GM18502 (cell line): ENCODE results near the gene PDE1A.

Experiments
- ATAC-seq: cut with Tn5 transposase; IDR thresholded peaks from one replicate; pipeline ENCODE4 v1.9.1; 2021; ENCODE audit warnings: mild to moderate bottlenecking; ENCODE audit not compliant: unreplicated experiment, poor library complexity

The PDE1A gene

DNA sequence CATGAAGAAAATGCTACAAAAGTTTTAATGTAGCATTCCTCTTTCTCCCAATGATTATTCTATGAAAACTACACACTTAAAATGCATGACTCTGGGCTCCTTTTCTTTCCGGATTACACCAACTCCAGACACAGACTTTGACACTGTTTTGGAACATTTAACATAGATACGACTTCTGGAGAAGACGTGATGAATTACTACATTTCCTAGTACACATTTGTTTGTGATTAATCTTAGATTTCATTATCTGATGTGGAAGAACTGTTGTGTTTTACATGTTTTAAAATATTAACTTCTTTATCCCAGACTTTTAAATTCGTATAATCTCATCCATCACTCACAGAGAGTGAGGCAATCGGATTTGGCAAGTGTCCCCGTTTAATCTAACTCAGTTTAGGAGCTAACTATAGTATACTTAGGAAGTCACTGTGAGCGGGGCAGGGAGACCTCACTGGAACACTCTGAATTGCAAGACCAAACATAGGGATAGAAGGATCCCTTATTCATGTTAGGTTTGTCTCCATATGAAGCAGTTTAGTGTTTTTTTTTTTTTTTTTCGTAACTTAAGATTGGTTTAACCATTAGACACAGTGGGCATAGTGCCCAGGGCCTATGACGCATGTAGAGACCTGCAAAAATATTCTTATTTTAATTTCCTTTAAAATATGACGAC, 66.7 kb downstream of the PDE1A start:
- no peak for ATAC-seq

DNA sequence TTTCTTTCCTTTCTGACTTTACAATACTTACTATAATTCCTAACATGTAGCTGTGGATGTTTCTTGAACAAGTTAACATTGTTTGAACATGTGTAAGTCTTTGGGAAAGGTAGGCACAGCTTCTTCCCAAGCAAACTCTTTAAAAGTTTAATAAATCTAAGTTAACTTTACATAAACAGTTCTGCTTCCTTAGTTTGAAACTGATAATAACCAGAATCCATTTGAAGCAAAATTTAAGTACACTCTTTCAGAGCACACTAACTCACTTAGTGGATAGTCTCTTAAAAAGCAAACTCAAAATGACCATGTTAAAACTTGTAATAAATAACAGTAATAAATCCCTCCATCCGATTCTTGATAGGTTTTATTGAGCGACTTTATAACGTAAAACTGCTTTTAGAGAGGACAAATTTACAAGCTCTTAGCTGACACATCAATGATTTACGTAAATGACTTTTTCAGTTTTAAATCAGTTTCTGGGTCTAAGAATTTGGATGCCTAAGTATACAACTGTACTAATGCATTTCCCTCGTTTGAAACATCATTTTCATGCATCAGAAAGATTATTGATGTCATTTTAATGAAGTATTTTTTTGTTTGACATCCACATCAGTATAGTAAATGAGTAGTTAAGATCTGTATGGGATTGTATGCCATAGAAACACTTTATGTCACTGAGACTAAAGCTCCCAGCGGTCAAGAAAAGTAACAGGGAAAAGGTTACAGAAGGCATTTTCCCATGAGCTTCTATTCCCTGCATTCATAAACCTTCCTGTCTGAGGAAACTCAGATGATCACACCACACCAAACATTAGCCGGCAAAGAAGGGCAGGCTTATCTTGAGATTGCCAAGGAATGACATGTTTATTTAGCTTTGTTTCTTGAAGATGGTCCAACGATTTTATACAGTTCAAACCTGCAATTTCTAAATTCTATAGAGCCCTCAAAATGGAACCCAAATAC, 67.5 kb downstream of the PDE1A start:
- no peak for ATAC-seq

DNA sequence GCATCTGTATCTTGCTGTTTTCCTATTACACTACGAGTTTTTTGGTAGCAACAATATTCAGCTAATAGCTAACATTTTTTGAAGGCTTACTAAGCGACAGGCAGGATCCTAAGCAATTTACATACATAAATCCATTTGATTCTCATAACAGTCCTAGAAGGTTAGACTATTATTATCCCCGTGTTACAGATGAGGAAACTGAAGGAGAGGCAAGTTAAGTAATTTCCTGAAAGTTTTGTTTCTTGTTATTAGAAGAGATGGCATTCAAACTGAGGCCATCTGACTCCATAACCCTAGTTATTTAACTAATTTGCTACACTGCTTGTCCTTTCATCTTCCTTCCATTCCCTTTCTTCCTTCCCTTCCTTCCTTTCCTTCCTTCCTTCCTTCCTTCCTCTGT, 68.2 kb downstream of the PDE1A start:
- ATAC-seq: no peak

DNA sequence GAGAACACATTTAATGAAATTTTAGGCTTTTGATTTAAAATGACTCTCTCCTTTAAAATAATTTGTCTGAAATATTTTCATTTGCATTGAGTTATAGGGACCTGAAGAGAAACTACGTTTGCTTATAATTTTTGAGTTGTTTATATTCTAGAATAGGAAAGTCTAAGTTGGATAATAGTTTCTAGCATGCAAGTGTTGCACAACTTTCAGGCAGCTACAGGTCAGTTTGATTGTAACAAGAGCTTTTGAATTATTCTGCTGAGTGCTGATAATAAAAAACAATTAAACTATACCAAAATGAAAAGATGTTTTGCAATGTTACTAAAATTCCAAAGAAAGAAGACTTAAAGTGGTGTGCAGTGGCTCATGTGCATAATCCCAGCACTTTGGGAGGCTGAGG, 71.0 kb downstream of the PDE1A start:
- ATAC-seq: no peak

DNA sequence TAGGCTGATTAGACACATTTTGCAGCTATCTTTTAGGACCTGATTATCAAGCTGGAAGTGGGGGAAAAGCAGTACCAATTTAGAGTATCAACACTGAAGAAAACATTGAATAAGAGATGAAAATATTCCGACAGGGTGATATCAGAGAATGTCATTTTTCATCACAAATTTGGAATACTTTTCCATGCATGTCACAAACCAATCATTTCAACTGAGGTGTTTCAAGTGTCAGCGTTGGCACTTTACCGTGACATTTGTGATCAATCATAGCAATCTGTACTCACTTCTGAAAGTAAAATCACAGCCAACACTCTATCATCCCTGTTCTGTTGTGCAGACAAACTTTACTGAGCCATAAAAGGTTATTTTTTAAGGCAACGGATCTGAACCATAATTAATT, 75.4 kb downstream of the PDE1A start:
- ATAC-seq: no peak

DNA sequence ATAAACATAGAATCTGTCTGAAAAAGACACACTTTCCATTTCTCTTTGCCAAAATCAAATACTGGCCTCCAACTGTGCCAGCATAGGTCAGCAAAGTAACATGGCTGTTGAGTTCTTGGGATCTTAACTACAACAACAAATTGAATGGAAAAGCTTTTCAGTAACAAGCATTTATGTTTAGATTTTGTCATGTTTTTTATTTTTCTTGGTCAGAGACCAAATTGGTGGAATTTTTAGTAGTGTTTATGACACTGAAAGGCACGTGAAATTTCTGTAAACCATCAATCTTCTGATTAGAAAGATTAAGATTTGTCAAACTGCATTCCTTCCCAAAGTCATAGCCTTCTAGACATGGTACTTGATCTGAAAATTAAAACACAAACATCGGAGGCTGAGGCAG, 77.6 kb downstream of the PDE1A start:
- ATAC-seq: no peak

DNA sequence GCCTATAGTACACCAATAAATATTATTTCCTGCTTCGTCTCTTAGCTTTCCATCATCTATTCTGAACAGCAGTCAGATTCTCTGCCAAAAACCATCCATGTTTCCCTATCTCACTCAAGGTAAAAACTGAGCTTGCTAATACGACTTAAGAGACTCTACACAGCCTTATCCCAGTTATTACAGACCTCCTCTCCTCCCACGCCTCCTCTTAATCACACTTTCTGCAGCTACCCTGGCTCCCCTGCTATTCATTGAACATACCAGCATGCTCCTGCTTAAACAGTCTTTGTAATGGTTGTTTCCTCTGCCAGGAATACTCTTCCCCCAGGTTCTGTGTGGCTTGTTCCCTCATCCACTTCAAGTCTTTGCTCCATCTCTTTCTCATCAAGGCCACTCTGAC, 81.5 kb downstream of the PDE1A start:
- ATAC-seq: no peak

DNA sequence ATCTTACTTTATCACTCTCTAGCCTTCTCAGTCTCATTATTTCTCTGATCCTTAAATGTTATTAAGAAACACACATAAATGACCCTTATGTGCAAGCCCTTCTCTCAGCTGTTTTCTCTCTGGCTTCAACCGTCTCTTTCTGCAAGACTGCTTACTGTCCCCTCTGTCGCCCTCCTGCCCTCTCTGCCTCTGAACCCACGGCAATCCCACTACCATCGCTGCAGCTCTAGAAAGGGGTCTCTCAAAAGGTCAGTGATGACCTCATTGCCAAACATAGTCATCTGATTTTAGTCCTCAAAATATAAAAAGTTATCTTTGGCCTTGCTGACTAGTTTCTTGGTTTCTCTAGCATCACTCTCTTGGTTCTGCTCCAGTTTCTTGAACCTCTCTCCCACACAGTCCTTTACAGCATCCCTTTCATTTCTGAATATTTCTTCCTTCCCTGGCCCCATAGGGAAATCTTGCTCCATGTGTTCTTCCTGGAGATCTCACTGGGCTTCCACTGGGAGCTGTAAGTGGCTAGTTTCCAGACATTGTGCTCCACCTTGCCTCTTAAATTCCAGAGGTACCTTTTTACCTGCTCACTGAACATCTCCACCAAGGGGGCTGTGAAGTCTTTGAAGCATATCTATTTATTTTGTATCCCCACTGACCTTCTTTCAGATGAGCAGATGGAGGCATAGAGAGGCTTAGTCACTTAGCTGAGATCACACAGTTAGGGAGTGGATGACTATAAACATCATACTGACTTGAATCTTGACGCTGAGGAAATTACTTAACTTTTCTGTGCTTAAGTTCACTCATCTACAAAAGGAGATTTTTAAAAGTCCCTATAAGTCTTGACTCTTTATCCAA, 96.2 kb downstream of the PDE1A start:
- ATAC-seq: no peak

DNA sequence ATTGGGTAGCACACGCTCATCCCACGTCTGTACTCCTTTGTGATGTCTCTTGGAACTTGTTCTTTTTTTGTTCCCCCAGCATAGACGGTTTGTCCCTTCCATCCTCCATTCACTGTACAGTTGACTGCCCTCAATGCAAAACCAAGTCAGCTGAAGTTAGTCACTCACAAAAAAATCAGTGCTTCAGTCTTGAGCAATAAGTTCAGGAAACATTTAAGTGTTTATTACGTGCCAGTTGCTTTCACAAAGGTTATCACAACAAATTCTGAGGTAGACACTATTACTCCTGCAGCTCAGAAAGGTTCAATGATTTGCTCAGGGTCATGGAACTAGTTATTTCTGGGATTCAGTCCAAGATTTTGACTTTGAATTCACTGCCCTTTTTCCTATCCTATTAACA, 102.2 kb downstream of the PDE1A start:
- no peak for ATAC-seq

DNA sequence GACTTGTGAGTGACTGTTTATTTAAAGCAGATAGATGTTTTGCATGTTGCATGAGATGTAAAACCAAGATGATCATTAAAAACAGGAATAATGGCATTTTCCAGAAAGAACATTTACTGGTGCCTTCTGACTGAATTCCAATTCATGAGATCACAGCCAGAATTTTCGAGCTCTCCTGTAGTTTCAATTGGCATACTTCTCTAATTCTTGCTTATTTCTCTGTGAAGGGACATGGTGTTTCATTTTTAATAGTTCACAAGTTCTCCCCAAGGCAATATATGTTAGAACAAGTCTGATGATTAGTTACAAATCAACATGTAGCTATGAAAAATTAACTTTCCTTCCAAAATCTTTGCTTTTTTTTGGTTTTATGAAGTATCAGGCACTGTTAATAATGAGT, 105.7 kb downstream of the PDE1A start:
- ATAC-seq: no peak

DNA sequence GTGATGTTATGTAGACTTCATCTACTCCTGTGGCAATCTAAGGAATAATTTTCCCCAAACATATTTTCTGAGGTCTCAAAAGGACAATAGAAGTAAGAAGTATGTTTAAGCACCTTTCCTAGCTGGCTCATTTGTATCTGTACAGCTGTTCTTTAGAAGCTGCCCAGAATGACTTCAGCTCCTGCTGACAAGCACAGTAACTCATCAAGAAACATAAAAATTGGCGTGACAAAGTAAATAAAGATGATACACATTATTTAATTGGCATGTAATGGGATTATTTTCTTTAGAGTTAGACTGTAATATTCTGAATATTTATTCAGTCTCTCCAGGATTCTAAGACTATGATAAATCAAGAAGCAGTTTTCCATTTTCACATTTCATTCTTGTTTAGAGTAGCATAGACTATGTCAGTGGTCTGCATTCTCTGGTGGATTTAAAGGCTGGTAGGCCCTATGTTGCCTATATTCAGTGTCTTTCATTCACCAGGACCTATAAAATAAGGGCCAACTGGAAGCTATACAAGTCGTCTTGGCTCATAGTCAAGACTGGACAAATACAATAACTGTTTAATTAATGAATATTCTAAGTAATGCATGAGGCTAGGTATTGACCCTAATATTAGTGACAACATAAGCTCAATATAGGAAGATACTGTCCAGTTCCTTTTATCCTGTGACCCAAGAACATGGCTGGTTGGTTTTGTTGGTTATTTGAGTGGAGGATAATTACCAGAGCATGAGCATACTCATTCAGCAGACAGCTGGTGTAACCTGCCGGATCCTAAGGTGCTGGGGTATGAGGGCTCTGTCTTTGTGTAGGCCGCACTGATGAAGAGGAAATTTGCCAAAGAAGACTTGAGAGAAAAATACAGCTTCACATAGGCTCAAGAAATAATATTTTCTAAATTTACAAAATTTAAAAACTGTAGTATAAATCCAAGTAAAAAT, 107.0 kb downstream of the PDE1A start:
- no peak for ATAC-seq

DNA sequence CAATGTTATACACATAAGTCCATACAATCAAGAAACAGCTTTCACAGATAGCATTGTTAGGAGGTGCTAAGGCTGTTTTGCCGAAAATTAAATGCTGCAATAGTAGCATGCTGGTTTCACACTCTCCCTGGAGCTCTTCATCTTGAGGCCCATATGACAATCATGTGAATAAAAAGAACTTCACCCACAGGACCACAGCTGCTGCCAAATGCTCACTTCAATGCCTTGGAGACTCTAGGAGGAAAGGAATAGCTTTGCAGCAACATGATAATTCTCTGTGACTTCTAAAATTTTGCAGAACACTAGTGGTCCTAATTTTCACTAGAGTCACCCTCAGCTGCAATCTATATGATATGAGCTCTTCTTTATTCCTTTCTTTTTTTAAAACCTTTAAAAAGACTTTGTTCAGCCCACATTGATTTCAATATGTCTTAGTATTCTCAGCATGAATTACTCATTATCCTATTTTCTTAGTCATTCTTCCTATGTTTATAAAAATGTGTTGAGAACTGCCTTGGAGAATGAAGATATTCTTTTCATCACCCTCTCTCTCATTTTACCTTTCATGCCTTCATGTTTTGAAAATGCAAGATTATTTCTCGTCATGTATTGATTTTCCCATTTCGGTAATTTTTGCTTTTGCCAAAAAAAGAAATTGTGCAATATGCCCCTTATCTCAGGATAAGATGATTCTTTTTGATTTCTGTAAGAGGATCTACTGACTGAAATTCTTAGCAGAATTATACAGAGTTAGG, 108.2 kb downstream of the PDE1A start:
- ATAC-seq: no peak

DNA sequence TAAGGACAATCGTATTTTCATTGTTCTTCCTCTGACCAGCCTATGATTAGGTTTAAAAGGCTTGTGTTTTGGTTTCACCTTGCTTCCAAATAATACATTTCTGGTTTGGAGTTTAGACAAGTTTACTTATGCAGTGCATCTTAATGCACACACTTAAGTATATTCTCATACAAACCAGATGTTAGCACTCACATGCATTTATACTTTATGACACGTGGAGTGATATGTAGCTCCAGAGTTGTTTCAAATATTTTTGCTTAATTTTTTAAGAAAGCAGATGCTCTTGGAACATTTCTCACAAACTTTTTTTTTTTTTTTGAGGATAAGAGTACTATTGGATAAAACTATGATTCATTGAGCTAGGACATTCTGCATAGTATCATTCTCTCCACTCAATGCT, 109.9 kb downstream of the PDE1A start:
- ATAC-seq: no peak

DNA sequence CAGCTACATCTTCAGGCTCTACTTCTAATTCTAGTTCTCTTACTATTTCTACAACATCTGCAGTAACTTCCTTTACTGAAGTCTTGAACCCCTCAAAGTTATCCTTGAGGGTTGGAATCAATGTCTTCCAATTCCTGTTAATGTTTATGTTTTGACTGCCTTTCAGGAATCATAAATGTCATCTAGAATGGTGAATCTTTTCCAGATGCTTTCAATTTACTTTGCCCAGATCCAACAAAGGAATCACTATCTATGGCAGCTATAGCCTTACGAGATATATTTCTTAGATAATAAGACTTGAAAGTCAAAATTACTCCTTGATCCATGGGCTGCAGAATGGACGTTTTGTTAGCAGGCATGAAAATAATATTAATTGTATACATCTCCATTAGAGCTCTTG, 123.9 kb downstream of the PDE1A start:
- ATAC-seq: no peak

DNA sequence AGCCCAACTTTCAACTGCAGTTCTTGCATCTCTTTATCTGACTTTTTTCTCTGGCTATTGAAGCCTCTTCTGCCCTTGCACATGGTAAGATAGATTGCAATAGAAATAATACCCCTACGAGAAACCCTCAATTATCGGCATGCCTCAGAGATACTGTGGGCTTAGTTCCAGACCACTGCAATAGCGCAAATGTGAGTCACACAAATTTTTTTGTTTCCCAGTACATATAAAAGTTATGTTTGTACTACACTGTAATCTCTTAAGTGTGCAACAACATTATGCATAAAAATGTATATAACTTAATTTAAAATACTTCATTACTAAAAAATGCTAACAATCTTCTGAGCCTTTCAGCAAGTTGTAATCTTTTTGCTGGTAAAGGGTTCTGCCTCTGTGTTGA, 124.7 kb downstream of the PDE1A start:
- no peak for ATAC-seq

DNA sequence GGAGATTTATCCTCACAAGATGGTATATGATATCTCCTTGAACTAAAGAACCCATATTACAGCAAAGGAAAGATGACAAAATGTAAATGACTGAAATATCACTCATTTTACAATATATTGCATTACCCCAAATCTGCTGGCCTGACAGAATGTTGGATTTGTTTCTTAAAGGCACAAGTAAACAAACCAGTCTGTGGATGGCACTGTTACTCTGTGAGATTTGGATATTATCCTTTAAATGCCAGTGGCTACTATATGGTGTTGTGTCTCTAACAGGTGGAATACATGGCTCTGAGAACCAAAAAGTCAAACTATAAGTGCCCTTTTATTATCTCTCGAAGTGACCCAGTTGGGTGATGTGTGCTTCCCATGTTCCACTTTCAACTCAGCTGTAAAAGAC, 125.7 kb downstream of the PDE1A start:
- no peak for ATAC-seq

DNA sequence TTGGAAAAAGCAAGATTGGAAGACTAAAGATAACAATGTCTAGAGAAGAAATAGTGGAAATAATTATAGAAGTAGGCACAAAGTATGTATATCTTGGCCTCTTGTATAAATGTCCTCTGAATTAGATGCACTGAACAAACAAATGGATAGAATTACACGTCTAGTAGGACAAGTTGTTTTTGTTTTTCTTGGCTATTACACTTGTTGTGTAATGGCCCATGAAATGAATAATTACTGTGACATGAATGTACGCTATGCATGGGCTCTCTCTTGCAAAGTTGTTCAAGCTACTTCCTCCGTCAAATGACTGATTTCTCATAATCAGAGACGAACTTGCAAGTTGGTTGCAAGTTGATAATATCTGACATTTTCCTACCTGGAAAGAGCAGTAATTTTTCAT, 126.2 kb downstream of the PDE1A start:
- no peak for ATAC-seq

DNA sequence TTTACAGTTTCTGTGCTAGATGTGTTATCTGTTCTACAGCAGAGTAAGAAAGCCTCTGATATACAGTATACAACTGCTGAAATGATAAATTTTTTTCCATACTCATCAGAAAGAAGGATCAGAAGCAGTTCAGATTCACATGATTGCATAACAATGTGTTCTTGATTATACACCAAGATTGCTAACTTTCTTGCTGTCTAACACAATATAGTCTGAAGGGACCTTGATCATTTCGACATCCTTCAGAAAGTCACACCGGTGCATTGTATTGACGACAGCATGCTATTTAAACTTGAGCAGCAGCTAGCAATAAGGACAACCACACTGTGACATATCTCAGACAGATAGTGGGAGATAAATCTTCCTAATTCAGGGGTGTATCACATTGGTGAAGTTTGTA, 127.2 kb downstream of the PDE1A start:
- ATAC-seq: no peak

DNA sequence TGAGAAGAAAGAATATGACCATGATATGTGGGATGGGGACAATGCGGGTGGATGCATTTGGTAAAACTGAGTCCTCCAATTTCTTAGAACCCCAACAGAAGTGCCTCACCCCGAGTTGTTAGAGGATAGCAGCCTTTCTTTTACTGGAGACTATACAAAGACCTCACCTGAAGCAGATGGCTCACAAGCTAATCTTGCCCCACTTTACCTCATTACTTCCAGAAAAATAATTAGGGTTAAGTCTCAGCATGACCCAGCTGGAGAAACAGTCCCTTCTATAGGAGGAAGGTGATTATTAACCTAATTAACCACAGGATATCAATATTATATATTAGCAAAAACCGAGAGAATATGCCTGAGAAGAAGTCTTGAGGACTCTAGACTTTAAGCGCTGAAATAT, 128.4 kb downstream of the PDE1A start:
- no peak for ATAC-seq
